Stimulated activated CD8-positive, alpha-beta memory T cell treated with anti-CD3 and anti-CD28 coated beads, Interleukin-12 subunit alpha, Interleukin-12 subunit beta, amount 100 ng/mL, for 24 hours (primary cell): Measurements from ENCODE around the gene SIRPG.
"Not testable (repeated sequence)": the region's sequence is repeated elsewhere in the genome, so short reads cannot be mapped to it uniquely, and the experiment has no call there.

ENCODE experiments used
- DNase-seq: peaks from one replicate; pipeline ENCODE4 v3.0.0-alpha.2; 2020; ENCODE audit errors: extremely low read depth

SIRPG gene

GRCh38 chr20:1671891-1672669 lies 14.5 kb upstream of the SIRPG start:
- no peak for DNase-seq

- no peak for DNase-seq
Measured at GRCh38 chr20:1669304-1669703, 11.7 kb upstream of the SIRPG start.

DNA sequence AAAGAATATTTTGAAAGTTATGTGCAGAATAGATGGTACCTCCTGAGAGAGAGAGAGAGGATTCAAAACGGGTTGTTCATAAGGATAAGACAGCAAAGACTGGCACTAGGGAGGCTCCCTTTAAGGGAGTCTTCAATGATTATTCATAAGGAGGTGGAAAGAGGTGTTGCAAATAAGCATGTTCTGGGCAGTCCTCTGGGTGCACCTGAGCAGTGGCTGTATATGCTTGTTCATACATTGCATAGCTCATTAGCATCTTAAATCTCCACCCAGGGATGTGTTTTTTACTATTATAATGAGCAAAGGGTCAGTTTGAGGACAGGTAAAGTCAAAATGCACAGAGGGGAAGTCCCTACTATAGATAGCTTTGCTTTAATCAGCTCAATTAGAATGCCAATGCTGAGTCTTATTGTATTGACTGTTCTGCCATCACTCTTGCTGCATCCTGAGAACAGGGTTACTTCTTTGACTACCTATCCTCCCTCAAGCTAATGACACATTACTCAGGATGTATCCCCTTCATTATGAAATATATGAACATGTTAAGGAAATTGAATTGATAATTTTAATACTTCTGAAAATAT lies 10.0 kb upstream of the SIRPG start:
- DNase-seq = no peak

DNA sequence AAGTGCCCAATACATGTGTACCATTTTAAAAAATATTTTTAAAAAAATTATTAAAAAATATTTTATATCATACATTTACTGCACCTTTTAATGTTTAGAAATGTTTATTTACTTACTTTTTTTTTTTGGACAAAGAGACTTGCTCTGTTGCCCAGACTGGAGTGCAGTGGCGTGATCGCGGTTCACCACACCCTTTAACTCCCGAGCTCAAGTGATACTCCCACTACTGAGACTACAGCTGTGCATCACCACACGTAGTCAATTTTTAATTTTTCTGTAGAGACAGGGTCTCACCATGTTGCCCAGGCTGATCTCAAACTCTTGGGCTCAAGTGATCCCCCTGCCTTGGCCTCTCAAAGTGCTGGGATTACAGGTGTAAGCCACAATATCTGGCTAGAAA lies 9.2 kb upstream of the SIRPG start:
- DNase-seq = no peak

- DNase-seq = no peak
Measured at GRCh38 chr20:1665345-1665744, 7.8 kb upstream of the SIRPG start.

DNA sequence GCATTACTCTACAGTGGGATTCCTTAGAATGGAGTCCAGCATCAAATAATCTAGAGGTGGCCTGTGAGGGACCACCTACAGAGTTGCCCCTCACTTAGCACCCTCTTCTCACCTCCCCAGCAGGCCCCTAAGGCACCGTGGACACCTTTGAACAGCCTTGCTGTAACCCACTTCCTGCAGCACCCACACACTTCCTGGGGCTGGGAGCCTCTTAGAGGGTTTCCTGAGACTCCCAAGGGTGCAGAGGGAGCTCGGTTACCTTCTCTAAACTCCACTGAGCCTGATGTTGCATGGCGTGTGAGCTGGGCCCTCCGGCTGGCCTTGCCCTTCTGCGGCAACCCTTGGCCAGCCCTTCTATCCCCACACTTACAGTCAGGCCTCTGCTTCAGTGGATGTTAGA lies 7.3 kb upstream of the SIRPG start:
- peak; percentile 31 for DNase-seq

GRCh38 chr20:1663917-1664316 lies 6.3 kb upstream of the SIRPG start:
- DNase-seq = no peak

- DNase-seq = no peak
Measured at GRCh38 chr20:1661542-1662299, 4.1 kb upstream of the SIRPG start.

DNA sequence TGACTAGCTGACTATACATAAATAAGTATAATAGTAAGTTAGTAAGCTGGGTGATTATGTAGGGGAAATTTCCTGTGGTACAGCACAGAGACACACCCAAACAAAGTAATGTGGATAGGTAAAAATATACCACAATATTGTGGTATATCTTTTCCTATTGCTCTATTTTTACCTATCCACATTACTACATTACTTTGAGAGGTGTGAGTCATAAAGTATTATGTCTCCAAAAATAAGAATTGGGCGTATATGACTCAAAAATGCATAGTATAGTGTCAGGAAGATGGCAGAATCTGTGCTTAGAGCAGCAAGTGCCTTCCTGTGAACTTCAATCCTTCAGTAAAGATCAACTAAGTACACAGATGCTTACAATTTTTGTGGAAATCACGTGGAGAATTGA lies 2.7 kb upstream of the SIRPG start:
- DNase-seq = no peak

- no peak for DNase-seq
Measured at GRCh38 chr20:1656844-1657243, 735 bp downstream of the SIRPG start.

- DNase-seq = no peak
Measured at GRCh38 chr20:1654996-1655395, 2.6 kb downstream of the SIRPG start.

GRCh38 chr20:1652960-1653359 lies 4.6 kb downstream of the SIRPG start:
- DNase-seq = no peak

- DNase-seq = no peak
Measured at GRCh38 chr20:1652104-1652503, 5.5 kb downstream of the SIRPG start.

DNA sequence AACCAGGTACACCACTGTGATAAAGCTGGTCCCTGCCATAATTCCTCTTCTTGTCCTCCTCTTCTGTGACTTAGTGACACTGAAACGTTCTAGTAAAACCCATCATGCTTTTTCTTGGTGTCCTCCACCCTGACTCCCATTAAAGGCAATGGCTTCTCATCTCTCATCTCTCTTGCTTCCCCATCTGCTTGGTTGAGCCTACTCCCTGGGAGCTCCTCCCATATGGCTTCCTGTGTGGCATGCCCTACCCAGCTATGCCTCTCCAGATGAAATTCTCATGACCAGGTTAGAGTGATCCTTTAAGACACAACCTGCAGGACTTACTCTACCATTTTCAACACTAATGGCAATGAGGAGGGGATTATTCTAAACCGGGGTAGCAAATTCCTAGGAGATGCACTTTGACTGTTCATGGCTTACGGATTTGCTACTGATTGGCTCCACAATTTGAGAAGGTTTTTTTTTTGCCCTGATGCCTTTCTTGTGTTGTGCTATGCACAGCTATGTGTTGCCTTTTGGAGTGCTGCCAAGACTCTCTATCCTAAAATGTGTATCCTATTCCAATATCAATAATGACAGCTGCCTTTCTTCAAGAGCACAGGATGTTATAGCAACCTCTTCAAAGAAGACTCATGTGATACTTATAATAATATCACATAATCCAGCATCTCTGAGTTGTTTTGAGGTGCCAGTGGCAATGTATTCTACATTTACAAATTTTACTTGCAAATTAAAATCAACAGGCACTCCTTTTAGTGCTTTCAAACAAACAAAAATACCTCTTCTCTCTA lies 6.1 kb downstream of the SIRPG start:
- no peak for DNase-seq

DNA sequence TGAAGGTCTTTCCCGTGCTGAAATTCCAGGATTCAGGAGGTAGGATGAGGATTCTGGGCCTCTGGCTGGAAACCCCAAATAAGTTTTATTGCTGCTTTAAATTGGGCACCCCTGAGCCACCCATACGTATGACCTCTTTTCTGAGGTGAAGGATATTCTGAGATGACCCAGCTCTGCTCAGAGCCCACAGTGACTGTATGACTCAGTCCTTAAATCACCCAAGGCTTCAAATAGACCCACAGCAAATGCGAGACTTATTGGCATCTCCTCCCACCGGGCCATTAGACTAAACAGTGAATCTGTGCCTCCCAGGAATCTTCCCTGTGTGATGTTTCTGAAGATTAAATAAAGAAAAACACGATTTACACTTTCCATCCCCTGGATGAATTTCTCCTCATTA lies 9.5 kb downstream of the SIRPG start:
- no peak for DNase-seq

GRCh38 chr20:1646975-1647431 lies 10.6 kb downstream of the SIRPG start:
- DNase-seq = no peak

DNA sequence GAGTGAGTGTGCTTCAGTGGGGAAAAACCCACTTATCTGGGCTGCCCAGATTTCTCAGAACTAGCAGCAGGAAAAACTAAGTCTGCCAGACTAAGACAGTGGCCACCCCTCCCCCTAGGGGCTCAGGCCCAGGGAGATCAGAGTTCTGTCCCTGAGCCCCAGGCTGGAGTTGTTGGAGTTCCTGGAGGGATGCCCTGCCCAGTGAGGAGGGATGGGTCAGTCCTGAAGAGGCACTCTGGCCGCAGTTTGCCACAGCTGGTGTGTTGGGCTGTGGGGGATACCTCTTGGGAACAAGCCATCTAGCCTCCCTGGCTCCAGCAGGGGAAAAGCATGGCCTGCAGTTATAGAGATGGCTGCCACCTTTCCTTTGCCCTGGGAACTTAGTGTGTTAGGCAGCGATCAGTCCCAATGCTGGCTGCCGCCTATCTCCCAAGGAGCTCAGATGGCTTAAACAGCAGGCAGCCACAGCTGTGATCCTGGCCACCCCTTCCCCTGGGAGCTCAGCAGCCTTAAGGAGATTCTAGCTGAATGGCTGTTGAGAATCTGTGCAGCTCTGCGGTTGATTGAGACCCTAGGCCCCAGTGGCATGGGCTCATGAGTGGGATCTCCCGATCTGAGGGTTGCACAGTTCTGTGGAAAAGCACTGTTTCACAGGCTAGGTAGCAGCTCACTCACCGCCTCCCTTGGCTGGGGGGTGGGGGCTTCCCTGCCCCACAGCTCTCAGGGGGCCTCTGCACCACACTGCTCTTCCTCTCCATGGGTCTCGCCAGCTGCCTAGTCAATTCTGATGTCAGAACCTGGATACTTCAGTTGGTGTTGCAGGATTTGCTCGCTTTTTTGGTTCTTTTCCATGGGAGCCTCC lies 13.2 kb downstream of the SIRPG start:
- no peak for DNase-seq

DNA sequence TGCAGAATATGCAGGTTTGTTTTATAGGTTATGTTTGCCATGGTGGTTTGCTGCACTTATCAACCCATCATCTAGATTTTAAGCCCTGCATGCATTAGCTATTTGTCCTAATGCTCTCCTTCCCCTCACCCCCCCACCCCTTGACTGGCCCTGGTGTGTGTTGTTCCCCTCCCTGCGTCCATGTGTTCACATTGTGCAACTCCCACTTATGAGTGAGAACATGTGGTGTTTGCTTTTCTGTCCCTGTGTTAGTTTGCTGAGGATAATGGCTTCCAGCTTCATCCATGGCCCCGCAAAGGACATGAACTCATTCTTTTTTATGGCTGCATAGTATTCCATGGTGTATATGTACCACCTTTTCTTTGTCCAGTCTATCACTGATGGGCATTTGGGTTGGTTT lies 18.9 kb downstream of the SIRPG start:
- not testable (repeated sequence) for DNase-seq

DNA sequence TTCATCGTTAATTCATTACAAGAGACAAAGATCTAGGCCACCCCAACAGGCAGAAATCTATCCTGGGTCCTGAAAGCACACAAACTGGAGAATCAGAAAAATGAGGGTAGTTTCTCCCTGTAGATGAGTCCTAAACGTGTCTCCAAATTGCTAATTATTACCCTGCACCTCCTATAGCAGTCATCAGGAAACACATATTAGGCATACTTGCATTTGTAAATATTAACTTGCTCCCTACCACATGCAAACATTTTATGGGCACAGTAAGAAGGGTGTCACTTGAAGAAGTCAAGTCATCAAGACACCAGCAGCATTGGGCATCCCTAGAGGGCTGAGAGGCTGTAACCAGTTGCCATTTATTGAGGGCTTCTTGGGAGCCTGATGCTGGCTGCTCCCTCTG lies 19.8 kb downstream of the SIRPG start:
- no peak for DNase-seq

- no peak for DNase-seq
Measured at GRCh38 chr20:1637226-1637625, 20.4 kb downstream of the SIRPG start.

DNA sequence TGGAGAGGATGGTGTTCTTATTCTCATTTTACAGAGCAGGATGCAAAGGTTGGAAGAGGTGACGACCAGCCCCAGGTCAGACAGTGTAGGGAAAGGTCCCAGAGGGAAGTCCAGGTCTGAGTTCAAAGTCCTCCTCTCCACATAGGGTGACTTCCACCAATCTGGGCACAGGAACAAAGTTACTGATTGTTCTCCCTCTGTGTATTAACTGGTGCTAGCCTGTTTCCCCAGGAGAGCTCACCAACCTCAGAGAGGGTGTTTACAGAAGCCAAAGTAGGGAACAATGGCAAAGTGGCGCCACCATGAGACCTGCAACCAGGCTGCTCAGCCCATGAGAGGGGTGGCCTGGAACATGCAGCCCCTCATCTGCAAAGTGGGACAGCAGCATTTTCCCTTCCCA lies 21.0 kb downstream of the SIRPG start:
- DNase-seq = no peak
